HepG2 (cell line): ENCODE data around the gene CAP2. TPM values are rescaled to one million over a fixed set of nuclear protein-coding genes. Genes with fewer than 3 reads are reported as not detected.
A peak's percentile ranks its signal among the peaks of the same experiment; 100 is the strongest.

Experiments used
- ATAC-seq: fragments of 200-7000 bp; cut with Tn5 transposase; 3 replicates; pipeline ENCODE4 v1.9.1; 2020; ENCODE audit warnings: mild to moderate bottlenecking, moderate library complexity
- BruUV-seq: library from RNA; stranded (reverse); fragments of 400-500 nt; replicated peaks from 2 replicates; lab custom pipeline; 2021; lab: Mats Ljungman, UMichigan
- CTCF ChIA-PET: fragments of 300-600 bp; formaldehyde crosslinking; extraction: SDS; loops from one replicate; lab custom pipeline; 2021; ENCODE audit warnings: low total read pairs, inconsistent platforms, low intra/inter-chr PET ratio; lab: Yijun Ruan, JAX
- POLR2A ChIA-PET: fragments of 350-600 bp; sonication (Branson Sonifier 250); formaldehyde crosslinking; loops from one replicate; lab custom pipeline; 2020; ENCODE audit warnings: antibody characterized with exemption, inconsistent platforms; lab: Yijun Ruan, JAX
- DNase-seq: peaks from one replicate; pipeline ENCODE4 v3.0.0-alpha.2; 2015; ENCODE audit warnings: low spot score
- FAIRE-seq: peaks from 3 replicates; lab custom pipeline; 2011; peaks lifted over from hg19 to GRCh38; lab: Jason Lieb, UNC
- H2AFZ ChIP-seq: one replicate; pipeline ENCODE4 v1.6.1; 2011; ENCODE audit warnings: low read length, inconsistent platforms
- H3K27ac ChIP-seq: fragments of 300-600 bp; 3 replicates; pipeline ENCODE4 v1.8.0; 2011; ENCODE audit warnings: mixed run types, mild to moderate bottlenecking, mixed read lengths, low read length, inconsistent platforms; ENCODE audit not compliant: insufficient read depth; ENCODE audit errors: extremely low read length
- H3K27me3 ChIP-seq, 2 experiments: fragments of 200-600 bp in 1 of 2; 2 replicates in 1 of 2; 3 replicates in 1 of 2; pipeline versions ENCODE4 v1.6.0 to v1.8.0; 2011; ENCODE audit warnings: low read length in 2 of 2, mild to moderate bottlenecking in 2 of 2, moderate library complexity in 2 of 2, inconsistent platforms in 1 of 2; ENCODE audit not compliant: insufficient read depth in 2 of 2, control insufficient read depth in 1 of 2
- H3K36me3 ChIP-seq, 2 experiments: fragments of 200-600 bp in 1 of 2; replicated peaks in 1 of 2; 2 replicates in 1 of 2; 3 replicates in 1 of 2; pipeline versions ENCODE4 v1.5.1 to v1.8.0; 2011; ENCODE audit warnings: low read length in 2 of 2, inconsistent platforms in 1 of 2; ENCODE audit not compliant: insufficient read depth in 2 of 2, control insufficient read depth in 1 of 2
- H3K4me1 ChIP-seq: 2 replicates; pipeline ENCODE4 v1.5.1; 2012; ENCODE audit warnings: low read length, inconsistent platforms; ENCODE audit not compliant: insufficient read depth
- H3K4me2 ChIP-seq: 2 replicates; pipeline ENCODE4 v1.6.0; 2011; ENCODE audit warnings: low read depth, low read length, inconsistent platforms
- H3K4me3 ChIP-seq, 3 experiments: fragments of 200-600 bp in 1 of 3; sonication (generic), shearing (Covaris generic) in 1 of 3; replicated peaks in 1 of 3; 2 replicates each; pipeline ENCODE4 v1.5.1; 2011 to 2016; ENCODE audit warnings: low read length in 3 of 3, inconsistent platforms in 2 of 3, low read depth in 2 of 3, mild to moderate bottlenecking in 2 of 3, control low read depth in 1 of 3, mixed read lengths in 1 of 3; ENCODE audit not compliant: insufficient read depth in 1 of 3
- H3K79me2 ChIP-seq: one replicate; pipeline ENCODE4 v1.6.1; 2011; ENCODE audit warnings: low read length, inconsistent platforms; ENCODE audit not compliant: insufficient read depth
- H3K9ac ChIP-seq: 2 replicates; pipeline ENCODE4 v1.6.0; 2011; ENCODE audit warnings: mild to moderate bottlenecking, low read depth, low read length, inconsistent platforms; ENCODE audit not compliant: insufficient read depth
- H3K9me3 ChIP-seq: 2 replicates; pipeline ENCODE4 v1.5.1; 2012; ENCODE audit warnings: mild to moderate bottlenecking, low read length
- H4K20me1 ChIP-seq: 2 replicates; pipeline ENCODE4 v1.6.0; 2011; ENCODE audit warnings: inconsistent platforms, mild to moderate bottlenecking, low read length, moderate library complexity; ENCODE audit not compliant: insufficient read depth
- CCDC6 ChIP-seq: sonication (generic); formaldehyde crosslinking; IDR thresholded peaks from 2 replicates; pipeline ENCODE4 v1.8.1; 2022; ENCODE audit warnings: mild to moderate bottlenecking, missing genetic modification reagents, moderate library complexity
- FIP1L1 ChIP-seq: fragments of 200-400 bp; formaldehyde crosslinking; IDR thresholded peaks from 2 replicates; pipeline ENCODE4 v1.6.1; 2018; ENCODE audit warnings: low read depth, mild to moderate bottlenecking, low read length, moderate library complexity, borderline replicate concordance; ENCODE audit not compliant: insufficient read depth
- FOXA3 ChIP-seq: IDR thresholded peaks from 2 replicates; pipeline ENCODE4 v1.6.1; 2016; ENCODE audit warnings: missing genetic modification reagents, missing compliant biosample characterization
- FOXK1 ChIP-seq: sonication (generic); formaldehyde crosslinking; IDR thresholded peaks from 2 replicates; pipeline ENCODE4 v1.4.0; 2020; ENCODE audit warnings: low read depth, missing genetic modification reagents, borderline replicate concordance
- FOXP1 ChIP-seq, 2 experiments: fragments of 450-650 bp in 1 of 2; IDR thresholded peaks; 2 replicates each; pipeline ENCODE4 v1.6.1; 2017 to 2018; ENCODE audit warnings: antibody characterized with exemption in 1 of 2
- HMGXB3 ChIP-seq: sonication (generic); formaldehyde crosslinking; IDR thresholded peaks from 2 replicates; pipeline ENCODE4 v1.4.0; 2020; ENCODE audit warnings: missing genetic modification reagents, borderline replicate concordance
- PBX2 ChIP-seq: IDR thresholded peaks from 2 replicates; pipeline ENCODE4 v1.6.1; 2016; ENCODE audit warnings: control low read depth
- RARA ChIP-seq: IDR thresholded peaks from 2 replicates; pipeline ENCODE4 v1.6.1; 2016; ENCODE audit warnings: missing genetic modification reagents, missing compliant biosample characterization
- SOX6 ChIP-seq, 2 experiments: fragments of 450-650 bp in 1 of 2; sonication (generic) in 1 of 2; formaldehyde crosslinking in 1 of 2; IDR thresholded peaks; 2 replicates each; pipeline versions ENCODE4 v1.4.0 to v1.6.1; 2017 to 2020; ENCODE audit warnings: antibody characterized with exemption in 1 of 2, mild to moderate bottlenecking in 1 of 2, missing genetic modification reagents in 1 of 2
- ZBTB20 ChIP-seq: sonication (generic); formaldehyde crosslinking; IDR thresholded peaks from 2 replicates; pipeline ENCODE4 v1.8.1; 2023; ENCODE audit warnings: missing genetic modification reagents, low read depth, mild to moderate bottlenecking, borderline replicate concordance
- ZNF124 ChIP-seq: sonication (generic); formaldehyde crosslinking; IDR thresholded peaks from 2 replicates; pipeline ENCODE4 v1.4.0; 2020; ENCODE audit warnings: missing genetic modification reagents
- ZNF180 ChIP-seq: sonication (generic); formaldehyde crosslinking; IDR thresholded peaks from 2 replicates; pipeline ENCODE4 v1.4.0; 2020; ENCODE audit warnings: low read depth, missing genetic modification reagents, borderline replicate concordance
- ZNF264 ChIP-seq: sonication (generic); formaldehyde crosslinking; IDR thresholded peaks from 2 replicates; pipeline ENCODE4 v1.4.0; 2020; ENCODE audit warnings: missing genetic modification reagents
- WGBS: methylation state at CpG from one replicate; pipeline ENCODE4 v1.1.6; 2017; ENCODE audit warnings: low lambda C conversion rate; 5-methylcytosine and 5-hydroxymethylcytosine counted together
- in situ Hi-C: cut with HindIII; loops from 2 replicates; pipeline ENCODE4 v1.10.0; 2017; ENCODE audit warnings: low pct_unique_long_range_greater_than_20kb; ENCODE audit not compliant: extremely low pct_ligation_motif_present
- intact Hi-C: fragments of 100-400 bp; cut with micrococcal nuclease; formaldehyde crosslinking; loops from one replicate; pipeline ENCODE4 v1.10.0; 2022; ENCODE audit not compliant: unreplicated experiment
- polyA plus RNA-seq, 8 experiments: library from polyadenylated mRNA; depleted of rRNA in 3 of 8; stranded (reverse) in 7 of 8; unstranded in 1 of 8; fragments of >200 nt; fragmentation: Illumina TruSeq in 4 of 8; extraction: Trizol in 4 of 8; gene quantifications; 2 replicates each; pipeline versions ENCODE4 v1.2.1 to v1.2.3, GENCODE V29; 2011 to 2016; ENCODE audit warnings: low read depth in 4 of 8, missing spikeins in 1 of 8, mixed read lengths in 1 of 8; ENCODE audit not compliant: insufficient read depth in 1 of 8
- total RNA-seq, 5 experiments: library from RNA; depleted of rRNA; stranded (reverse); fragments of >200 nt; fragmentation: Illumina TruSeq; extraction: Trizol; gene quantifications; 2 replicates each; pipeline ENCODE4 v1.2.3, GENCODE V29; 2016; ENCODE audit warnings: low read depth in 1 of 5
- TF ChIP-seq, protein P1 (sequence below), 2 experiments: IDR thresholded peaks; 2 replicates each; pipeline ENCODE4 v1.6.1; 2011 to 2012; ENCODE audit warnings: low read length in 2 of 2, borderline replicate concordance in 1 of 2, low read depth in 1 of 2, mild to moderate bottlenecking in 1 of 2, moderate library complexity in 1 of 2

Gene CAP2
- total and polyA plus RNA-seq, 2 of the 13 experiments (the other 11 are each of a cell fraction or from before 2014, with no cell fraction given): 7.9 to 53.1 TPM

DNA sequence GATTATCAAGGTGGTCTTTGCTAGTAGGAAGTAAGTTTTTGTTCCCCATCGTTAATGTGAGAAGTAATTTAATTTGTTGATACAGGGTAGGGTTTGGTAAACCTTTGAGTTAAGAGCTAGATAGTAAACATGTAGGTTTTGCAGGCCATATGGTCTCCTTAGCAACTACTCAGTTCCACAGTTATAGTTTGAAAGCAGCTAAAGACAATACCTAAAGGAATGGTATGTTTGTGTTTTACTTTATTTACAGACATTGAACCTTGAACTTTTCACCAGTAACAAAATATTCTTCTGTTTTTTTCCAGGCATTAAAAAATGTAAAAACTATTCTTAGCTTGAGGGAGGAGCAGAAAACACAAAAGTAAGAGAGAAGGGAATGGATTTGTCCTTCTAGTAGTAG, 1.7 kb downstream of the CAP2 start (continued):
- TF ChIP-seq ZNF180: no peak
- TF ChIP-seq FOXP1 (IDR thresholded peaks at IDR 0.05): no peak
- TF ChIP-seq FOXP1 (CRISPR knock-in tag; IDR thresholded peaks at IDR 0.05): peak; percentile 25; the same call in 1 of the 2 replicates
- no peak for TF ChIP-seq SOX6 (IDR thresholded peaks at IDR 0.05)
- TF ChIP-seq SOX6 (CRISPR knock-in tag; IDR thresholded peaks at IDR 0.05): peak; percentile 25; the same call in 1 of the 2 replicates
- TF ChIP-seq FOXA3 (CRISPR knock-in tag): 0 out of 2 replicates have a peak, but pooled peaks have one; percentile 43
- peak; percentile 54; the same call in 1 of the 2 replicates for TF ChIP-seq ZBTB20 (CRISPR knock-in tag)
- peak; percentile 60 for TF ChIP-seq RARA (CRISPR knock-in tag)
- TF ChIP-seq FOXK1 (CRISPR knock-in tag): 0 out of 2 replicates have a peak, but pooled peaks have one; percentile 25
- TF ChIP-seq, all 625 proteins: peak for 15

- H3K79me2 ChIP-seq: peaks cover 21% of the 10 kb centered on the region
- no peaks in the 10 kb centered on the region for H4K20me1 ChIP-seq
- no peak overlapping the region for H2AFZ ChIP-seq
- intact Hi-C loops (no loop called here), in situ Hi-C loops (no loop called here)
- no peaks in the 10 kb centered on the region for H3K36me3 ChIP-seq
- H3K4me1 ChIP-seq: peaks cover 53% of the 10 kb centered on the region
- H3K9me3 ChIP-seq: no peaks in the 10 kb centered on the region
- ChIA-PET POLR2A (interaction anchor here (2.6 kb wide), 1 partner anchor 85 kb away, joined by 12 read pairs; no protein-coding TSS in a partner anchor), CTCF (no interaction called here)
- H3K4me3 ChIP-seq: no peak overlapping the region
- H3K27me3 ChIP-seq: peaks cover 0 to 6% of the 10 kb centered on the region in 2 experiments; a peak in 1 of 5 replicates
- FAIRE-seq: no peak
- no peak overlapping the region for H3K4me2 ChIP-seq
- ATAC-seq: no peak
- 93% methylated on average over 3 of the region's 3 CpGs for WGBS
- no TSS peak for BruUV-seq
- no peak for DNase-seq
- no peak overlapping the region for H3K27ac ChIP-seq
- H3K9ac ChIP-seq: no peak overlapping the region
- TF ChIP-seq FIP1L1: no peak
- TF ChIP-seq, protein P1, sequence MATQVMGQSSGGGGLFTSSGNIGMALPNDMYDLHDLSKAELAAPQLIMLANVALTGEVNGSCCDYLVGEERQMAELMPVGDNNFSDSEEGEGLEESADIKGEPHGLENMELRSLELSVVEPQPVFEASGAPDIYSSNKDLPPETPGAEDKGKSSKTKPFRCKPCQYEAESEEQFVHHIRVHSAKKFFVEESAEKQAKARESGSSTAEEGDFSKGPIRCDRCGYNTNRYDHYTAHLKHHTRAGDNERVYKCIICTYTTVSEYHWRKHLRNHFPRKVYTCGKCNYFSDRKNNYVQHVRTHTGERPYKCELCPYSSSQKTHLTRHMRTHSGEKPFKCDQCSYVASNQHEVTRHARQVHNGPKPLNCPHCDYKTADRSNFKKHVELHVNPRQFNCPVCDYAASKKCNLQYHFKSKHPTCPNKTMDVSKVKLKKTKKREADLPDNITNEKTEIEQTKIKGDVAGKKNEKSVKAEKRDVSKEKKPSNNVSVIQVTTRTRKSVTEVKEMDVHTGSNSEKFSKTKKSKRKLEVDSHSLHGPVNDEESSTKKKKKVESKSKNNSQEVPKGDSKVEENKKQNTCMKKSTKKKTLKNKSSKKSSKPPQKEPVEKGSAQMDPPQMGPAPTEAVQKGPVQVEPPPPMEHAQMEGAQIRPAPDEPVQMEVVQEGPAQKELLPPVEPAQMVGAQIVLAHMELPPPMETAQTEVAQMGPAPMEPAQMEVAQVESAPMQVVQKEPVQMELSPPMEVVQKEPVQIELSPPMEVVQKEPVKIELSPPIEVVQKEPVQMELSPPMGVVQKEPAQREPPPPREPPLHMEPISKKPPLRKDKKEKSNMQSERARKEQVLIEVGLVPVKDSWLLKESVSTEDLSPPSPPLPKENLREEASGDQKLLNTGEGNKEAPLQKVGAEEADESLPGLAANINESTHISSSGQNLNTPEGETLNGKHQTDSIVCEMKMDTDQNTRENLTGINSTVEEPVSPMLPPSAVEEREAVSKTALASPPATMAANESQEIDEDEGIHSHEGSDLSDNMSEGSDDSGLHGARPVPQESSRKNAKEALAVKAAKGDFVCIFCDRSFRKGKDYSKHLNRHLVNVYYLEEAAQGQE (IDR thresholded peaks at IDR 0.05; ENCODE audit: borderline replicate concordance in 1 of 2, low read depth in 1 of 2, low read length in 2 of 2): no peak
- TF ChIP-seq PBX2 (CRISPR knock-in tag): no peak
- no peak for TF ChIP-seq HMGXB3 (CRISPR knock-in tag)
- TF ChIP-seq ZNF264 (CRISPR knock-in tag): no peak
- no peak for TF ChIP-seq CCDC6 (CRISPR knock-in tag)
- TF ChIP-seq ZNF124 (CRISPR knock-in tag): no peak
Observed at GRCh38 chr6:17396256-17396655, 2.9 kb downstream of the CAP2 start.
